GM21786 (cell line): ENCODE data around the gene ATG2A.

Source experiments
- ATAC-seq: cut with Tn5 transposase; IDR thresholded peaks from one replicate; pipeline ENCODE4 v1.9.1; 2021; ENCODE audit not compliant: unreplicated experiment

ATG2A gene

DNA sequence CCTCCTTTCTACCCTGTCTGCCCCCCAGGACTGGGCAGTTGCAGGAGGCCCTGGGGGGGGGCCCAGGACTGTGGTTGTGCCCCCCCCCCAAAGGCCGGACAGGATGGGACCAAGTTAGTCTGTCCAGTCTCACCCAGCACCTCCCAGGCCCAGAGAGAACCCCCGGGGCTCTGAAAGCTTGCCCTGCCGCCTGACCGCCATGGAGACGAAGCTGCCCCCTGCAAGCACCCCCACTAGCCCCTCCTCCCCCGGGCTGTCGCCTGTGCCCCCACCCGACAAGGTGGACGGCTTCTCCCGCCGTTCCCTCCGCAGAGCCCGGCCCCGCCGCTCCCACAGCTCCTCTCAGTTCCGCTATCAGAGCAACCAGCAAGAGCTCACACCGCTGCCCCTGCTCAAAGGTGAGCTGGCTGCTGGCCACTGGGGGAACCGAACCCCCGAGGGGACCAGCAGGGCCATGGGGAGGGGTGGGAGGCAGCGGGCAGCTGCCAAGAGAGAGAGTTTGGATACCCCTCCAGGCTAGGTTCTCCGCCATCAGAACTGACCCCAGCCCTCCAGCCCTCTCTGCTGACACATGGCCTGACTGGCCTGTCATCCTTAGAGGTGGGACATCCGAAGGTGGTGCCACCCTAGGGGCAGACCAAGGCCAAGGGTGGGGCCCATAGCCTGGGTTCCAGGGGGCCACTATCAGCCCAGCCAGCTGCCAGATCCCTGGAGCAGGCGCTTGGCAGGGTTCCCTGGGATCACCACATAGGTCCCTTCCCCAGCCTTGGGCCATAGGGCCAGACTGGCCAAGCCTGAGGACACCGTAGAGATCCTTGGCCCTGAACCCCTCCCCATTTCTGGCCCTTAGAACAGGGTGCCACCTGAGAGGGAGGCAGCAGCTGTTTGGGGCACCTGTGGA, 8.8 kb upstream of the ATG2A start:
- ATAC-seq, result no peak

DNA sequence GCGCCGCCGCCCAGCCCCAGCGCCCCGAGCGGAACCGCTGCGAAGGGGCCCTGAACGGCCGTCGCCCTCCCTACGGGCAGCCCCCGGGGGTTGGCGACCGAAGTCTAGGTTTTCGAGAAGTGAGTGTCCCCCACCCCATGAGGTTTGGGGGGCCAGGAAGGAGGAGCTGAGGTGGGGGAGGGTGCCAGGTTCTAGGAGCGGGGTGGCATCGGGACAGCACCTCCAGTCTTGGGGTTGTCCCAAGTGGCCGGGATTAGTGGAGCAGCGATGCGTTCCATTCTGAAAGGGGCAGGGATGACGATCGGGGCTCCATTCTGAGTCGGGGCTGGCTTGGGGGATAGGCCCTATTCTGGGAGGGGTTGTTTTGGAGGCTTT, 7.9 kb upstream of the ATG2A start:
- ATAC-seq, result peak; percentile 14

GRCh38 chr11:64923944-64924909, 7.2 kb upstream of the ATG2A start, which contains the start of gene PPP2R5B:
Gene PPP2R5B, plus strand, starts transcription at chr11:64924689. Its CDS starts 1,046 bp downstream, at chr11:64925735.
- peak; percentile 83 for ATAC-seq

- ATAC-seq, result no peak
Measured at GRCh38 chr11:64923151-64923661, 6.2 kb upstream of the ATG2A start.

GRCh38 chr11:64921384-64921783, 4.4 kb upstream of the ATG2A start:
- no peak for ATAC-seq

DNA sequence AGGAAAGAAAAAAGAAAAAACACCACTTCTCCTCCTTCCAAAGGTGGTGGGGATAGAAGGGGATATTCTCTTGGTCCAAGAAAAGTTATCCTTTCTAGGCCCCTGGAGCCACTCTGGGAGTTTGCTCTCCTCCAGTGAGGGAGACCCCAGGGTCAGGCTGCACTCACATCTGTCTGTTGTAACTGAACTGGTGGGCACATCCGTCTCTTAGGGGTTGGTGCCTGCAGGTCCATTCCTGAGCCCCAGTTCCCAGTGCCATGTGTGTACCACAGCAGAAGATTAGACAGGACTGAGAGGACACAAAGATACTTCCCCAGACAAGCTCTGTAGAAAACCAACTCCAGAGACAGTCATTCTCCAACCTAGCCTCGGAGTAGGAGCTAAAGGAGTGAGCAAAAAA, 3.1 kb upstream of the ATG2A start:
- no peak for ATAC-seq

- no peak for ATAC-seq
Measured at GRCh38 chr11:64919627-64920026, 2.6 kb upstream of the ATG2A start.

DNA sequence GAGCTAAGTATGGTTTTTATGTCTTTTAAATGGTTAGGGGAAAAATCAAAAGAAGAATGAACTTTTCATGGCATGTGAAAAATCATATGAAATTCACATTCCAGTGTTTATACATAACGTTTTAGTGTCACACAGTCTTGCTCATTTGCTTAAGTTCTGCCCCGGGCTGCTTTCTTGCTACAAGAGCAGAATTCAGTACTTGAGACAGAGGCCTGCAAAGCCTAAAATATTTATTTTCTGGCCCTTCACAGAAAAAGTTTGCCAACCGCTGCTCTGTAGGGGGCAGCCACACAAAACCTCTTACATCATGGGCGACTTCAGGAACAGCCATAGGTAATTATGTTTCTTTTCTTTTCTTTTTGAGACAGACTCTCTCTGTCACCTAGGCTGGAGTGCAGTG, 1.0 kb upstream of the ATG2A start:
- ATAC-seq, result no peak

GRCh38 chr11:64917663-64917995, 620 bp upstream of the ATG2A start:
- ATAC-seq, result no peak

DNA sequence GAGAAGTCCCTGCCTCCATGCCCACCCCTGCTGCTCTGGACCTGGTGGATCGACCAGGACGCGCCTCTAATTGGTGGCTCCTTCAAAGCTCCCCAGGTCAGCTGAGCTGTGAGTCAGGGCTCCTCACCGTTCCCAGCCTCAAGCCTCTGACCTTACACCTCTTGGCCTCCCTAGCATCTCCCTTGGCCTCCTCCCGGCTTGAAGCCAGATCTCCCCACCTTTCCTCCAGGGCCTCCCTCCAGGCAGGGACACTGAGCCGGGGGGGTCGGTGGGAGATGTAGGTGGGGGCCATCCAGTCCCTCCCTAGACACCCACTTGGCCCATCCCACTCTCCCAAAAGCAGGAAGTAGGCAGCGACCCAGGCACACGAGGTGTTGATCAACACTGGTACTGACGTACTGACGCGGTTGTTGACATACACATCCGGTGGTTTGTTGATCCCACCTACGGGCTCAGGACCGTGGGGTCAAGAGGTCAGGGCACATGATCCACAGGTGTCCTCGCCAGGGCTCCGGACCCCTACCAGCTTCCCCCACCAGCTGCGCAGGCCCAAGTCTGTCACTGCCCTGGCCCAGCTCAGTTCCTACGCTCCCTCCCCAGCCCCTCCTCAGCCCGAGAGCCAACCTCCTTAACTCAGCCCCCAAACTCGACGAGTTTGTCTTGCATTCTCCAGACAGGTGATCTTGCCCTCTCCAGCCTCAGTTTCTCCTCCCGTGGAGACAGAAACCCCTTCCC, 802 bp downstream of the ATG2A start:
- no peak for ATAC-seq

GRCh38 chr11:64915376-64915887, 1.6 kb downstream of the ATG2A start:
- ATAC-seq, result no peak

GRCh38 chr11:64914123-64914522, 2.9 kb downstream of the ATG2A start:
- ATAC-seq, result no peak

- ATAC-seq, result no peak
Measured at GRCh38 chr11:64913171-64913727, 3.8 kb downstream of the ATG2A start.

DNA sequence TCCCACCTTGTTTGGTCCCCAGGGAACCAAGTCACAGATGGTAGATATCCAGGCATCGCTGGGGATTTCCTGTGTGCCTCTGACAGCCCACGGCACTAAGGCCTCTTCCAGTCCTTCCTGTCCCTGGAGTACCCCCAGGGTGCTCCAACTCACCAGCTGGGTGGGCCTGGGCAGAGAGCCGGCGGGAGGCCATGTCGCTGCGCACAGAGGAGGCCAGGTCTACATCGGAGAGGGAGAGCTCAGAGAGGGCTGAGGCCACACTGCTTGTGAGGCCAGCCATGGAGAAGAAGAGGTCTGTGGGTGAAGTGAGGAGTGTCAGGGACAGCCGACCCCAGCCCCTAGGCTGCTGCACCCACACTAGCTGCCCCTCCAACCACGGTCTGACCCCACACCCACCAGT, 5.3 kb downstream of the ATG2A start:
- ATAC-seq, result no peak

DNA sequence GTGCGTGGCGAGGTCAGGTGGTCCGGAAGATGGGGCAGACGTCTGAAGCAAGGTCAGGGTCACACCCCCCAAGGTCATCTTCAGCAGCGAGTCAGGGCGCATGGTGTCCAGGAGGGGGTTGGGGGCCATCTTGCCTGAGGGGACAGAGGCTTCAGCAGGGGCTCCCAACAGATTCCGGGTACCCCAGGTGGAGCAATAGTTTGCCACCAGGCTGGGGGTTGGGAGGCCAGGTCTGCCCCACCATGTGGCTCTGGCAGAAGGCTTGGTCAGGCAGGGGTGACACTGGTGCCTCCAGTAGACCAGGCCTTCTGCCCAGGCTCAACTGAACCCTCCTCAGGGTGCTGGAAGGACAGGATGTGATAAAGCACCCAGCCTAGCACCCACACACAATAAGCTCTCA, 5.9 kb downstream of the ATG2A start:
- no peak for ATAC-seq

DNA sequence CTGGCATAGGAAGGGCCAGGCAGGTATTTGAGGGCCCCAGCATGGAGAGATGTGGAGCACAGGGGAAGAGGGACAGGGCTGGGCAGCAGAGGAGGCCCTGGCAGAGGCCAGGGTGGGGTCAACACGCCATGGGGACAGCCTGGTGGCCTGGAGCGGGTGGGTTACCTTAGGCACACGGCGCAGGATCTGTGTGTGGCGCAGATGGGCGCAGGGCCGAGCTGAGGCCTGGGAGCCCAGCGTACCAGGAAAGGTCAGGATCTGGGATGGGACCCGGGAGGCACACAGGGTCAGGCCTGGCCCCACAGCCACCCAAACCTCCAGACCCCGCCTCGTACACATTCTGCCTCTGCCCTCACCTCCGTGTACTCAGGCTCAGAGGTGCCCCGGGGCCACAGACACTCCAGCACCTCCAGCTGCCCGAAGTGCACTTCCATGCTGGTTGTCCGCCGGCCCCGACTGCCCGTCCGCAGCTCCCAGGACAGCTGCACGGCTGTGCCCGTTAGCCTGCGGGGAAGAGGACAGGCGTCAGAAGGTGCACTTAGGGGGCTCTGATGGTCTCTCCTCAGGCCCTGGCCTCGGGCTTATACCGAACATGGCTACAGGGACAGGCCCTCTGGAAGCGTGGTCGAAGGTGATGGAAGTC, 6.4 kb downstream of the ATG2A start:
- ATAC-seq, result no peak

DNA sequence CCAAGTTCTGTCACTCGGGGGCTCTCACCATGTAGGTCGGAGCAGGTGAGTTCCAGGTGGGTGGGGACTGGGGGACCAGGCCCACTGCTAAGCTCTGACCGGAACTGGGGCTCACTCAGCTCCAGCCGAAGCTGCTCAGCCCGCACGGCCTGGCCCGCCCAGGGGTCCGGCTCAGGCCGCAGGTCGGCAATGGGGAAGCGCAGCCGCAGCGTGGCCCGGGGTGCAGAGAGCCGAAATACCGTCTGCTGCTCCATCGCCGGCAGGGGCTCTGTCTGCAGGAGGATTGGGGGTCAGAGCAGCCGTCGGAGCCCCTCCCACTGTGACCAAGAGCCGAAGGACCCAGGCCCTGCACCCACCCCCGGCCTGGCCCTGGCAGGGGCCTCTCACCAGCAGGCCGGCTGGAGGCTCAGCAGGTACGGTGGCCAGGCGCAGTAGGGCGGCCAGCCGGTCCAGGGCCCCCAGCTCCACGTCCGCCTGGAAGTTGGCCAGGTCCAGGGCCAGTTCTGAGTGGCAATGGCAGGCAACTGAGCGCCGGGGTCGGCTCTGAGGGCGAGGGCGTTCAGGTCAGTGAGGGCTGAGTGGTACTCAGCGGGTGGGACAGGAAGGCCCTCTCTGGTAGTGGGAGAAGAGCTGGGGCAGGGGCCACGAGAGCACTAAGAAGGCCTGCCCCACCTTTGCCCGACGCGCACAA, 7.2 kb downstream of the ATG2A start:
- no peak for ATAC-seq

- no peak for ATAC-seq
Measured at GRCh38 chr11:64908766-64909165, 8.2 kb downstream of the ATG2A start.

GRCh38 chr11:64906314-64906635, 10.7 kb downstream of the ATG2A start:
- ATAC-seq, result no peak
